Astrocyte of the spinal cord (primary cell): ENCODE data around the gene OTOL1.

ENCODE experiments used
- DNase-seq: peaks from one replicate; pipeline ENCODE4 v3.0.0; 2011; ENCODE audit warnings: low read depth, low spot score
- H3K4me3 ChIP-seq: 2 replicates; pipeline ENCODE4 v1.5.1; 2011; ENCODE audit warnings: low read depth, mild to moderate bottlenecking, low read length, moderate library complexity
- CTCF ChIP-seq: IDR thresholded peaks from 2 replicates; pipeline ENCODE4 v1.5.1; 2012; ENCODE audit warnings: low read depth, mild to moderate bottlenecking, low read length, inconsistent platforms
- in situ Hi-C: cut with HindIII; loops from 2 replicates; pipeline ENCODE4 v1.10.0; 2017; ENCODE audit warnings: low sequenced_read_pairs

OTOL1 gene

GRCh38 chr3:161551697-161552096 is 55.1 kb downstream of the OTOL1 start:
- in situ Hi-C loops, result no loop called here
- no peak for TF ChIP-seq CTCF
- no peak overlapping the region for H3K4me3 ChIP-seq
- no peak for DNase-seq

- no peak overlapping the region for H3K4me3 ChIP-seq
- in situ Hi-C loops, result no loop called here
- no peak for TF ChIP-seq CTCF
- DNase-seq, result no peak
Measured at GRCh38 chr3:161552984-161553560, 56.5 kb downstream of the OTOL1 start.
